HG03342 (cell line): ENCODE data around the gene FPR3.
"Not testable (repeated sequence)": the region's sequence is repeated elsewhere in the genome, so short reads cannot be mapped to it uniquely, and the experiment has no call there.

Experiments used
- ATAC-seq: cut with Tn5 transposase; IDR thresholded peaks from one replicate; pipeline ENCODE4 v1.9.1; 2021; ENCODE audit warnings: mild to moderate bottlenecking, moderate library complexity; ENCODE audit not compliant: unreplicated experiment

Gene FPR3

DNA sequence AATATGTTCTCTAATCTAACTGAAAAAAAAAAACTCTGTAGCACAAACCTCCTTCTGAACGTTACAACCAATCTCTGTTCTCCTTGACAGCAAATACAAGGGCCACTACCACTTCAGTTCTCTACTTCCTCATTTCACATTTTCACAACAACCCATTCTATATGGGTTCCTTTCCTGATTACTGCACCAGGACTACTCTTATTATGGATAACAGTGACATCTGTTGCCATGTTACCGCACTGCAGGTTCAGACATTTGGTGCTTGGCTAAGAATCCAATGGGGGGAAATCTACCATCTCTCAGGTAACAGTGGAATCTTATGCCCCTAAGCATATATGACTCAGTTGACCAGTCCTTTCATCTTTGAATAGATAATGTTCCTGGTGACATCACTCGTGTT is 11.6 kb upstream of the FPR3 start:
- no peak for ATAC-seq

DNA sequence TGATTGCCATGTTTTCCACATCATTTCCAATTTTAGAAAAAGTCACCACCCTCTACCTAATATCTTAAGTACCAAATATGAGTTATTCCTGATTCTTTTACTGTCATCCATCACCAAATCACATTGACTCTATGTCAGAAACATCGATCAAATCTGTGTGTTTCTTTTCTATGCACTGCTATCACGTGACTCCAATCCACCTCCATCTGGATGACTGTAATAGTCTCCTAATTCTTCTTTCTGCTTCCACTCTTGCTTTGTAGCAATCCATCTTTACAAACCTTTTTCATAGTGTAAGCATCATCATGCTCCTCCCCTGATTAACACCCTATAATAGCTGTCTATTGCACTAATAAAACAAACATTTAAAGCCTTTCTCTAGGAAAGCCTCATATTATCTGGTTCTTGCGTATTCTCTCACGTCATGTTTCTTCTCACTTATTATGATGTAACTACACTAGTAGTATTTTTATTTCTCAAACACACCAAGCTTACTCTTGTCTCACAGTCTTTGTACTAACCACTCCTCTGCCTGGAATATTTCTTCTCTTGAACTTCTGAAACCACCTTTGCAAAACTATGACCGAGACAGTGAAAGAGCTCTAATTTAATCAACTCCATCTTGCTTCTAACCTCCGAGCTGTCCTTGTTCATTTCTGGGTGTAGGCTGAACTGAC is 10.7 kb upstream of the FPR3 start:
- no peak for ATAC-seq

DNA sequence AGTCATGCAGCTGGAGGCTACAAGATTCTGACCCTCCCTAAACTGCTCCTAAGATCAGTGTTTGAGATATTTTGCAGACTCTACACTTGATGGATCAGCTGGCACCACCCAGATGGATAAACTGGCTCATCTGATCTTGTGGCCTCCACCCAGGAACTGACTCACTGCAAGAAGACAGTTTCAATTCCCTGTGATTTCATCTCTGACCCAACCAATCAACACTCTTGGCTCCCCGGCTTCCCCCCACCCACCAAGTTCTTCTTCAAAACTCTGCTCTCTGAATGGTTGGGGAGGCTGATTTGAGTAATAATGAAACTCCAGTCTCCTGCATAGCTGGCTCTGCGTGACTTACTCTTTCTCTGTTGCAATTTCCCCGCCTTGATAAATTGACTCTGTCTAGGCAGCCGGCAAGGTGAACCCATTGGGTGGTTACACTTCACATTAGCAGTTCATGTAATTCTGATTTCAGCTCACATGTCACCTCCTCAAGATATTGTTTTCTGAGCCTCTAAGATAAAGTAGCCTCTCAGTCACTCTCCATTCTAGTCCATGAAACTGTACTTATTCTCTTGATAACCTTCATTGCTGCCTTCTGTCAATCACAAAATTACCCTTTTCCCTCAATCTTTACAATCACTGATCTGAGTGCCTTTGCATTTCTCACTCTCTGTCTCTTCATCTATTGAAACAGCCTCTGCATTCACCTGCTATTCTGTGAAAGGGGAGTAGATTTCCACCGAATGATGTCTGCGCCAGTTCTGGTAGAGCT is 9.9 kb upstream of the FPR3 start:
- no peak for ATAC-seq

DNA sequence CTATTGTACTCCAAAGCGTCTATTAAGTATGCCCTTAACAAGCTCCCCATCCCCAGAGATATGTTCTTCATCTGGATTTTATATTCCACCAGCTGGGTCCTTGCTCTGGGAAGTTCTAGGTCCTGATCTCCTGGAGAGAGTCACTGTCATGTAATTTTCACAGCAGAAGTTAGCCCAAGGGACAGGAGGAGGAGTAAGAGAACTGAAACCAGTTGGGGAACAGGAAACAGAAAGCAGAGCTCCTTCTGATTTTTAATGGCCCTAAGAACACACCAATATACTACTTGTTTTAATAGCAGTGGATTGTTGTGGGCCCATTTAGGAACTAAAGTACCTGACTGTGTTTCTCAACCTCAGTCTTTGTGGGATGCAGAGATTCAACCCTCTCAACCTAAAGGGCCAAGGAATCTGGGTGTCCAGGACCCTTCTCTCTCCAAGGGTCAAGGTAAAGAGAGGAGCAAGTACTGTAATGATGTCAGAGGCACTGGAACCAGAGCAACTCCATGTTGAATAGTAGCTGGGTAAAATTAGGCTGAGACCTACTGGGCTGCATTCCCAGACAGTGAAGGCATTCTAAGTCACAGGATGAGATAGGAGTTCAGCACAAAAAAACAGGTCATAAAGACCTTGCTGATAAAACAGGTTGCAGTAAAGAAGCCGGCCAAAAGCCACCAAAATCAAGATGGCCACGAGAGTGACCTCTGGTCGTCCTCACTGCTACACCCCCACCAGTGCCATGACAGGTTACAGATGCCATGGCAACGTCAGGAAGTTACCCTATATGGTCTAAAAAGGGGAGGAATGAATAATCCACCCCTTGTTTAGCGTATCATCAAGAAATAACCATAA is 8.1 kb upstream of the FPR3 start:
- ATAC-seq: no peak

DNA sequence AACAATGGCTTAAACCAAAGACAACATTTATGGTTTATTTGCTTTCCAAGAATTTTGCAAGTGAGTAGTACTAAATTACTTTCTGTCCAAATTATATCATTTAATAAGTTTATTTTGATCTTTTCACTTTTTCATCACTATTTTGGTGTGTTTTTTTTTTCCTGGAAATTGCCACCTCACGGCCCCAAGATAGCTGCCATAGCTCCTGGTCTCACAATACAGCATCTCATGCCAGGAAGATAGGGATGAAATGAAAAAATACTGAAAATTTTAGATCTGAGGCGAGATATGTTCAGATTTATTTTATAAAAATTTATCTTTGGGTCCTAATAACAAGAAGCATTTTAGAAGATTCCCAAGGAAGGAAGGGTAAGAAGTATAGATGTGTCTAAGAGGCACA is 6.9 kb upstream of the FPR3 start:
- ATAC-seq: no peak

DNA sequence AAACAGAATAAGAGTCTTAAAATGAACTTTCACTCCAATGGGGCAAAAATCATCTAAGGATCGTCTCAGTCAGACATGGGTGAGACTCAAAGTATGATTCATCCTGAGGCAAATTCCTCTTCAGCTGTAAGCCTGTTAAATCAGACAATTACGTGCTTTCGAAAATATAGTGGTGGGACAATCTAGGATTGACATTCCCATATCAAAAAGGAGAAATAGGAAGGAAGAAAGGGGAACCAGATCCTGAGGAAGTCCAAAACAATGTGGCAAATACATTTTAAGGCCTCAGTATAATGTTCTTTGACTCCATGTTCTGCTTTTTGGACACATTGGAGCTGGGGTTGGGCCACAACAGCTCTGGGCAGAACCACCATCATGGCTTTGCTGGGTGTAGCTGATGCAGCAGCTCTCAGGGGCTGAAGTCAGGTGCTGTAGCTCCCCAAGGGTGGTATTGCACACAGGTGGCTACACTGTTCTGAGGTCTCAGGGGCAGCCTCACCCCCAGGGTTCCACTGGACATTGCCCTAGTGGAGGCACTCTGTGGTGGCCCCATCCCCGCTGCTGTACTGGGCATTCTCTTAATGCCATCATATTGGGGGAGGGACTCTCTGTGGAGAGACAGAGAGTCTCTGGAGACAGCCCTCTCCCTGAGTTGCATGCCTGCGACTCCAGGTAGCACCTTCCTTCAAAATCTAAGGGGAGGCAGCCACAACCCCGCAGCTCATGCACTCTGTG is 5.7 kb upstream of the FPR3 start:
- no peak for ATAC-seq

DNA sequence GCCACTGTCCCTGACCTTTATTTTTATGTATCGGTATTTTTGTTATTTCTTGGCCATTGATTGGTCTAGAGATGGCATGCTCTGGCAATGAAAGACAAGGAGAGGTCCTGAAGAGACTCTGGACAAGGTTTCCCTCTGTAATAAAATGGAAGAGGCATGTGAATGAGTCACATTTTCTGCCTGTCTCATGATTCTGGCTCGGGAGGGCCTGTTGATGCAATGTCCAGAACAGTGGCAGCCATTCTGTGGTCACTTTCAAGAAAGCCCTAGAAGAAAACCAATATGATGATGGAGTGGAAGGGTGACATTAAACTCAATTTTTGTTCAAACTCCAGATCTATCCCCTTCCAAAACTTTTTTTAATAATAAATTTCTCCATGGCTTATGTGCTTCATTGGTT is 2.0 kb upstream of the FPR3 start:
- ATAC-seq: no peak

DNA sequence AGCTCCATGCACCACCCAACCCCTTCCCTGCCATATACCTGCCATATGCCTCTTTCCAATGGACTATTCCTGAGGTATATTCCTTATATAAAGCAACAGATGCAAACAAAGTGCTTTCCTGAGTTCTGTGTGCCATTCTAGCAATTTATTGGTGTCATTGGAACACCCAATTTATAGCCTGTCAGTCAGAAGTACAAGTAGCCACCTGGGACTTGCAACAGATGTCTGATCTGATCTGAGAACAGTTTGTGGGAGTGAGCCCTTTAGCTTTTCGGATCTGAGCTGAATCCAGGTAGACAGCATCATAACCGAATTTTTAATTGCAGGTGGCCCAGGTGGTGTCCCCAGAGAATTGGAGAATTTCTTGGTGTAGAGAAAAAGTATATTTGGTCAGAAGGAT is 963 bp upstream of the FPR3 start:
- no peak for ATAC-seq

DNA sequence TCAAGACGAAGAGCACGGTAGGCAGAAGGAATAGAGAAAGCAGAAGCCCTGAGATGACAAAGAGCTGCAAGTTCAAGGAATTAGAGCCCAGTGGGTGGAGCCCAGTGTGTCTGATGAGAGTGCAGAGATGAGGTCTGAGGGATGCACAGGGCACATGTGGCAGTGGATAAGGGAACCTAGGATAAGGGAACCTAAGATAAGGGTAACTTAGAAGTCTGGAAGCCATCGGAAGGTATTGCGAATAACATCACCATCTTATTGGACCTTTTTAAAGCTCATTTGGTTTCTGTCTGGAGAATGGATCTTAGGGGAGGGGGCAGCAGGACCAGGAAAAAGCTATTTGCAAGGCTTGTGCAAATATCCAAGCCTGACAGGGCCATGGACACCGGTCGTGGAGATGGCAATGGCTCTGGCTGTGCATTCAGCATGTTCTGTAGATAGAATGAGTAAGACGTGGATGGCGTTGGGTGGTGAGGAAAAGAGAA is 1.3 kb downstream of the FPR3 start:
- no peak for ATAC-seq

DNA sequence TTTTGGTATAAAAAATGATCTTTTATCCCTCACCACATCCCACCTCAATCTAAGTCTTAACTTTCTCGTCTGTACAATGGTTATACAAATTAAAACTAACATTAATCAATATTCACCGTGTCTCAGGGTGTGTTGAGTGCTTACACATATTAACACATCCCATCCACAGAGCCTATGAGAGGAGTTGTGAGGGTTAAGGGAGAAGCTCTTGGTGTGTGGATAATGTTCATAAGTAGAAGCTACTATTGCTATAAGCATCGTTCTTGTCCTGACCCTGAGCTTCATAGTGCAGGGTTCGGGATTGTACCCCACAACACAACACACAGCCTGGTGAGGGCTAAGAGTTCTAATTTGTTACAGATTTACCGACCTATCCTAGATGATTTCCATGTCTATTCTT is 2.5 kb downstream of the FPR3 start:
- no peak for ATAC-seq

DNA sequence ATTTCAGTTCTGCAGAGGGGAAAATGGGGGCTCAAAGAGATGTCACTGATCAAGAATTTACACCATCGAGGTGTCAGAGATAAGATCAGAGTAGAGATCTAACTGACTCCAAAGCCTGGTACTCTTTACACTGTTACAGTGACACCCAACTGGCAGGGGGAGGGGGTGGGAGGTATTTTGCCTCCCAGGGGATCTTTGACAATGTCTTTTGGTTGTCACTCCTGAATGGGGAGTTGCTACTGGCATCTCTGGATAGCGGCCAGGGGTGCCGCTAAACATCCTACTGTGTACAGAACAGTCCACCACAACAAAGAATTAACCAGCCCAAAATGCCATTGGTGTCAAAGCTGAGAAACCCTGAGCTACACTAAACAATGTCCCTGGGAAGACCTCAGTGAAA is 3.1 kb downstream of the FPR3 start:
- ATAC-seq: no peak

DNA sequence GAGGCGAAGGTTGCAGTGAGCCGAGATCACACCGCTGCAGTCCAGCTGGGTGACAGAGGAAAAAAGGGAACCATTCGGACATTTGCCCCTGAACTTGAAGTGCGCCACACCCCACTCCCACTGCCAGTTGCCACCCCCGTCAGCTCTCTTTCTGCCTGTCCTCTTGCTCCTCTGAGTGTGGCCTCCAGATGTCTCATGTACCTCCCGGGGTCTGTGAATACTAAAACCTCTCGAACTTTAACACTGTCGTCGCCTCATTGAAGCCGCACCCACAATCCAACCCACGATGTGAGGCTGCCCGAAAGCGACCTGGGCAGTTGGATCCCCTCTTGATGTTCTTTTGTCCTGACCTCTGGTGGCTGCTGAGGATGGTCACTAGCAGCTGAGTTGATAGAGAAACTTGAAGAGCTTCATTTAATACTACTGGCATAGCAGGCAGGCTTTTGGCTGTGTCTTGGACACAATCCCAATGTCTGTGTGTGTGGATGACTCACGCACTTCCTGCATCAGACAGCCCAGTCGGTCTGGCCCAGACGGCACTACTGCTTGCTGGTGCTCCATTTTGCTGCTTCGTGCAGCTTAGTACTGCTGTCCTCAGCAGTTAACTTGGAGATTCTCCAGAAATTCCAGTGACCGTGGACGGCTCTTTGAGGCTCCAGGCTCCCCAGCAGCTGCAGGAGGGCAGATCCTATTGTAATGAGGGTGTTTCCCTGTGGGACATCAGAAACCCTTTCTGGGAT is 4.2 kb downstream of the FPR3 start:
- no peak for ATAC-seq

DNA sequence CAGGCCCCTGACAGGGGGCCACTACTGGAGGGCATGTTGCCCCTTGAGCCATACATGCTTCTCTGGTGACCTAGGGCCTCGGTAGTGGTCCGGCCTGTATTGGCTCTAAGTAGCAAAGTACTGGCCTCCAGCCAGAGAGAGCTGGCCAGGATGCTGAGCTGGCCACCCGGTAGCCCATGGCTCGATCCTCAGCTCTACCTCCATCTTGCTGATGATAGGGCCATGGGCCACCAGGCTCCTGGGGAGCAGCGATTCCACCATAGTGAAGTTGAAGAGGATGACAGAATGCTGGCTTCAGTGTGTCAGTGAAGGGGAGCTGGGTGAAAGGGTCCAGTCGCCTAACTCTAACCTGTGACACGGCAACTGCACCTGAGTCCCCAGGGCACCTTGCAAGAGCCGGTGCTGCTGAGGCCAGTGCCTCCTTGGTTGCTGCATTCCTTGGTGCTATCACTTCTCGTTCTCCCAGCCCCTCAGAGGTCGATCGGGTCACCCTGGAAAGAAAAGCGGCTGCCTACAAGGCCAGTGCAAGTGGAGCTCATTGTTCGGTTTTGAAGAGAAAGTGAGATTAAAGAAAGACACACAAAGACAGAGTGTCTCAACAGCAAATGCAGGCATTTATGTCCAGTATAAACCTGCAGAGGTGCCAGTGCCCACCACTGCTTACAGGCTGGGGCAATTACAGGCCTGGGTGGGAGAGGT is 5.0 kb downstream of the FPR3 start:
- no peak for ATAC-seq

DNA sequence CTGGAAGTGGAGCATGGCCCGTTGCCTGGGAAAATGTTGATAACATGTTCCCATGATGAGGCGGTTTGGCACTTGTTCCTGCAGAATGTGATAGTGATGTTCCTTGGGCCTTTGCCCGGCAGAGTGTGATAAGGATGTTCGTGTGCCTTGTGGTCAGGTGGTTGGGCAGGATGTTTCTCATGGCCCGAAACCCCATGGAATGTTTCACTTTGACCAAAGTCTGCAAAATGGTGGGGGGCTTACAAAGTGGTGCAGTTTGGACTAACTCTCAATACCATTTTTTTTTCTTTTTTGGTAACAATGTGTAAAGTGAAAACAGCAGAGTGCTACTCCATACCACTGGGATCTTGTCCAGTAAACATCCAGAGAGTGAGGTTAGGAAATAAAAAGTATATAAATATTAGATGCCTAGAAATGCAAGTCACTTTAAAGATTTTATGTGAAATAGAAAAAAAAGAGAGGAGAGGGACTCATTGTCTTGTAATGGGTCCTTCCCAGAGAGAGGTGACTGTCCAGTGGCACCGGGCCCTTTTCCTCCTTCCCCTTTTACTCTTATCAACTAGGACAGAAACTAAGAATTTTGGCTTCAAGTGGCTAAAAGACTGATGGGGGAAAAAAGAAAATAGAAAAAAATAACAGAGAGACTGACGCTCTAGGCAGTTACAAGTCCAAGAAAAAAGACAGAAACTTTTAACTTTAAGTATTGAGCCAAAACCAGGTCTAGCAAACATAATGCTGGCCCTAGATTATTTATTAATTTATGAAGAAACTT is 5.7 kb downstream of the FPR3 start:
- no peak for ATAC-seq

DNA sequence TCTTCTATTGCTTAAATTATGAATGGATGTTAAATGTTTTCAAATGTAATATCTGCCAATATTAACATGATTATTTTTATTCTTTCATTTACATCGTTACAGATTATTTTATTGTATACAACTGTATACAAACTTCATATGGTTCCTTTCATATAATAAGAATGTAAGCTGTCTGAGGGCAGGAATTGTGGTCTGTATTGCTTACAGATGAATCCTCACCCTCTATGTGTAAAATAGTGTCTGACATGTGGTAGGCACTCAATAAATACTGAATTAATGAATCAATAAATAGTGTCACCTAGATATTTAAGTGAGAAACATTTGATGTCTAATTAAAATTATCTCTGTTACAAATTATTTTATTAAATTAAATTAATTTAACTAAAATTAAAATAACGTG is 7.8 kb downstream of the FPR3 start:
- no peak for ATAC-seq

DNA sequence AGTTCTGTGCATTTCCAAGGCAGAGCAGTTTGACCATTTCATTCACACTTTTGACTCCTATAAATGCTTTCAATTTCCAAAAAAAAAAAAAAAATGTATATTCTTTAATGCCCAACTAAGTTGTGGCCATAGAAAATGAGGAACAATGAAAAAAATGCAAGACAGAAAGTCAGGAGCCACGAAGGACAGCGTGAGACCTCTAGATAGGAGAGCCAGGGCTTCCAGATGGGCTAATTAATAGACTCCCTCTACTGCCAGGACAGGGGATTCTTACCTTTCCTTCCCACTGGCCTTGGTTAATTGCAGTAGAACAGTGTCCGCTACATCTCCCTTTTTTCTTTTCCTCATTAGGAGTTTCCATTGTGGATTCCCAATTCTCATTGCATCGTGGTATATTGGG is 8.6 kb downstream of the FPR3 start:
- no peak for ATAC-seq

DNA sequence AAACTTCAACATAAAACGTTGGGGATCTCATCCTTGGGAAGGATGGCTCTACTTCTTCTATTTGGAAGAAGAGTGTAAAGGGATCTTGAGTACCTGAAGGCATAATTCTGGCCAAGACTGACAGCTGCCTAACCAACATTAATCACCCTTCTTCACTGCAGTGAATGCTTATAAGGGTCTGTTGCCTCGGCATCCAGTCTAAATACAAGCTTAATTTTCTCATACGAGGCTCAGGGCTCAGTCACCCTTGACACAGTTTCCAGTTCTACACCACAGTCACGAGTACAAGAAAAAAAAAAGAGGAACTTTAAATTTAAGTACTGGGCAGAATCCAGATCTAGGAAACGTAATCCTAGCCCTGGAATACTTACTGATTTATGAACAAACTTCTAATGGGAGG is 9.0 kb downstream of the FPR3 start:
- no peak for ATAC-seq

DNA sequence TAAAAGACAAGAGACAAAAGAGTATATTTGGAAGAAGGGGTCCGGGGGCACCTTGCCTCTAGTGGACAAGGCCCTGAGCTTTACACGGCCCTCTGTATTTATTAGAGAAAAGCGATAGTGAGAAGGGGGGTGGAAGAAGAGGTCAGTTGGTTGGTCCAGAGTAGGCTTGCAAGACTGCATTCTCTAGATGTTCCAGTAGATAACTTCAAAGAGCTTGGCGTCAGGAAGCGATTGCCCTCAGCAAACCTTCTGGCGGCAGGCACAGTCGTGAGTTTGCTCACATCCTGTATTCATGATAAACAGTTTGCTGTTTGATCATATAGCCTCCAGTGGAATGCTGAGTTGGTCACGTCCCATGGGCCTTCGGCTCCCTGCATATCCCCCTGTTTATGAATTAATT is 9.8 kb downstream of the FPR3 start:
- not testable (repeated sequence) for ATAC-seq

DNA sequence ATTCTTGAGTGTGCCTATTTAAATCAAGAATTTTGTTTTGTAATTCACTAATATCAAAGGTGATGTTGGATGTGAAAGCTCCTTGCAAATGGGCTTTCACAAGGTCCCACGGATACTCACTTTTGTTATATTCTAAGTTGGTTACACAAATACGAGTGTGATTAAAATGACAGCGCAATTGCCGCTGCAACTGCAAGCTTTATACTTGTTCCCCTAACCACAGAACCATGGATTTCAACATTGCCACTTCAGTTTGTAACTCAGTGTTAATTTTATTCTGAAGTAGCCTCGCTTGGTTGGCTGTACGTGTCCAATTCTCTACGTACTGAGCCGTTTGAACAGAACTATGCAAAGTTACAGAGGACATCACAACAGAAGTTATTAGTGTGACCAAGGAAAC is 10.4 kb downstream of the FPR3 start:
- ATAC-seq: not testable (repeated sequence)
